ENCODE data around the gene SESN1. TPM values are rescaled to one million over a fixed set of nuclear protein-coding genes. Genes with fewer than 3 reads are reported as not detected.

SESN1 gene
- total RNA-seq, 4 donors from 2014 or later: 32.3 to 104 (median 70.7) TPM

DNA sequence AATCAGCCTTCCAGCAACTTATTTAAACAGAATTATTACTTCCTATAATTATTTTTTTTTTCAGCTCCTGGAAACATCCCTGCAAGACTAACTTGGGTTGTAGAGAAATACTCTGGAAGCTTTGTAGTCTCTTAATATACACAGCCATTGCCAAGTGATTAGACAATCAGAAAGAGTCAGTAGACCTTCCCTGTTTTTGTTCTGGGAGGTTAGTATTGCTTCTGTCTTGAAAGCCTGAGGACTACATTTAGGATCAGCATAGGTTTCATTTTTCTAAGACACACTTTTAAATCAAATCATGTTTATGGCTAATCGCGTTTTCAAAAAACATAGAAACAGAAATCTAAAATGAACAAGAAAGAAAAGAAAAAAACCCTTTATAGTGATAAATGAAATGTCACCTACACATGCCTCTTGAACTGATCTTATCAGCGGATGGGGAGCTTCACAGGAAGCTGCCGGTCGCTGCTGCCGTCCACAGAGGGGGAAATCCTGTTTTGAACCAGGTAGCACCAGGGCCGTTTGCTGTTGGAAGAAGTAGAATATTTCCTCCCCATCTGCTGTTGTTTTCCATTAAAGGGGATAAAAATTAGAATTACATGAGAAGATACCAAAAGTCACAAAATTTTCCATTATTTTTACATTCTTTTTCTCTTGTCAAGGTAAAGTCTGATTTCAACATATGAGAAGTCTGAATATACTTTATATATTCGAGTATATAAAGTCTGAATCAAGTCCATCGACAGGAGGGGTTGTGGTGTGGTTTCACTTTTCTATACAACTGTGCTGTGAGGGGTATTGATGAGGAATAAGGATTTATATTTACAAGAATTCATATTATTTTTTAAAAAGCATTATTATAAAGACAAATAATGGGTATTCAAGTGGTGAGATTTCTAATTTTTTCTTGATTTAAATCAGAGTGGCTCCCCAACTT lies 151.8 kb downstream of the SESN1 start:
- DNase-seq: no peak
- no peak for TF ChIP-seq CTCF (IDR thresholded peaks at IDR 0.05)
- TF ChIP-seq POLR2A (IDR thresholded peaks at IDR 0.05): no peak
- Histone ChIP-seq H3K36me3 (no peaks in the 10 kb centered on the region), H3K9me3 (no peaks in the 10 kb centered on the region), H3K4me3 (no peak overlapping the region), H3K27me3 (no peaks in the 10 kb centered on the region), H3K27ac (peak overlapping the region; percentile 88 to 95), H3K4me1 (peaks cover 18% of the 10 kb centered on the region in 2 donors)
- intact Hi-C loops (cut with DNase I; ENCODE audit: low total_unique reads): no loop called here

DNA sequence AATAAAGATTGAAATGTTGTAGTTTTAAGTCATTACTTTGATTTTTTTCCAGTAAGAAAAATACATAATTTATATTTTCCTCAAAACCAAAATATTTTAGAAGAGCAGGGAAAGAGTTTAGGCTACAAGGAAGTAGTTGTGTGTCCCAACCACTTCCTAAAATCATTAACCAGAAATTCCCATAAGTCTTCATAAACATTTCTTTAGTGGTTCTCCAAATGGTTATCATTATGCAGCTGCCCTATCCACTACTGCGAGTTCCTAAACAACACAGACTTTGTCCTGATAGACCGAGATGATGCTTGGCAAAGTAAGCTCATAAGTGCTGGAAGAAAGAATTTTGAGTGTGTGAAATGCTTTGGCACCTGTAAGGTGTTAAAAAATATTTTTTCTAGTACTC lies 152.8 kb downstream of the SESN1 start:
- peaks cover 12 to 18% of the 10 kb centered on the region in 2 donors for H3K4me1 ChIP-seq
- intact Hi-C loops (cut with DNase I; ENCODE audit: low total_unique reads): no loop called here
- H3K27ac ChIP-seq: peak overlapping the region; percentile 88 to 95
- no peaks in the 10 kb centered on the region for H3K9me3 ChIP-seq
- TF ChIP-seq POLR2A (IDR thresholded peaks at IDR 0.05) (no peak), CTCF (IDR thresholded peaks at IDR 0.05) (no peak)
- no peaks in the 10 kb centered on the region for H3K27me3 ChIP-seq
- no peak overlapping the region for H3K4me3 ChIP-seq
- no peaks in the 10 kb centered on the region for H3K36me3 ChIP-seq
- DNase-seq: no peak

GRCh38 chr6:108941281-108941680 lies 153.4 kb downstream of the SESN1 start:
- Histone ChIP-seq H3K4me1 (peaks cover 9 to 14% of the 10 kb centered on the region in 2 donors), H3K27me3 (no peaks in the 10 kb centered on the region), H3K4me3 (no peak overlapping the region), H3K27ac (no peak overlapping the region), H3K36me3 (no peaks in the 10 kb centered on the region), H3K9me3 (no peaks in the 10 kb centered on the region)
- intact Hi-C loops (cut with DNase I; ENCODE audit: low total_unique reads): no loop called here
- DNase-seq: no peak
- TF ChIP-seq POLR2A (IDR thresholded peaks at IDR 0.05) (no peak), CTCF (IDR thresholded peaks at IDR 0.05) (no peak)

GRCh38 chr6:108940741-108941140 lies 153.9 kb downstream of the SESN1 start:
- intact Hi-C loops (cut with DNase I; ENCODE audit: low total_unique reads): no loop called here
- Histone ChIP-seq H3K4me1 (peaks cover 9% of the 10 kb centered on the region in 2 donors), H3K27me3 (no peaks in the 10 kb centered on the region), H3K9me3 (no peaks in the 10 kb centered on the region), H3K36me3 (no peaks in the 10 kb centered on the region), H3K27ac (no peak overlapping the region), H3K4me3 (no peak overlapping the region)
- DNase-seq: no peak
- TF ChIP-seq POLR2A (IDR thresholded peaks at IDR 0.05) (no peak), CTCF (IDR thresholded peaks at IDR 0.05) (no peak)

DNA sequence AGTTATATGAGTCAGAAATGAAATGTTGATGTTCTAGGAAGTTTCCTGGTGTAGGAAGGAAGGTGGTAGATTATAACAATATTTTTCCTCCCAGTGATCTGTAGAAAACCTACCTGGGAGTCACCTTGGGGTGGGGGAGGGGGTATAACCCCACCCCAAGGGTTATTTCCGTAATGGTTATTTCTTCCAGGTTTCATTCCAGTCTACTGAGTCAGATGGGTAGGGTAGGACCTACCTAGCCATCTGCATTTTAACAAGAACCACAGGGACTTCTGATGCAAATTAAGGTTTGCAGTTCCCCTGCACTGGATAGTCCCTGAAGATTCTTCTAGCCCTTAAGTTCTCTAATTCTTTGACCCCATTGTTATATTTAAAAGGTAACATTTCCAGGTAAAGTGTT lies 157.5 kb downstream of the SESN1 start:
- H3K27me3 ChIP-seq: no peaks in the 10 kb centered on the region
- H3K27ac ChIP-seq: no peak overlapping the region
- no peaks in the 10 kb centered on the region for H3K9me3 ChIP-seq
- no peak overlapping the region for H3K4me3 ChIP-seq
- intact Hi-C loops (cut with DNase I; ENCODE audit: low total_unique reads): no loop called here
- H3K4me1 ChIP-seq: no peaks in the 10 kb centered on the region
- no peaks in the 10 kb centered on the region for H3K36me3 ChIP-seq
- DNase-seq: no peak
- no peak for TF ChIP-seq CTCF (IDR thresholded peaks at IDR 0.05)
- TF ChIP-seq POLR2A (IDR thresholded peaks at IDR 0.05): no peak
